Fibroblast of skin of abdomen (primary cell): ENCODE measurements around the gene ZBTB5.
"Not testable (repeated sequence)": the region's sequence is repeated elsewhere in the genome, so short reads cannot be mapped to it uniquely, and the experiment has no call there.

ENCODE experiments used
- DNase-seq: peaks from one replicate; pipeline ENCODE4 v3.0.0-alpha.2; 2013

The ZBTB5 gene

DNA sequence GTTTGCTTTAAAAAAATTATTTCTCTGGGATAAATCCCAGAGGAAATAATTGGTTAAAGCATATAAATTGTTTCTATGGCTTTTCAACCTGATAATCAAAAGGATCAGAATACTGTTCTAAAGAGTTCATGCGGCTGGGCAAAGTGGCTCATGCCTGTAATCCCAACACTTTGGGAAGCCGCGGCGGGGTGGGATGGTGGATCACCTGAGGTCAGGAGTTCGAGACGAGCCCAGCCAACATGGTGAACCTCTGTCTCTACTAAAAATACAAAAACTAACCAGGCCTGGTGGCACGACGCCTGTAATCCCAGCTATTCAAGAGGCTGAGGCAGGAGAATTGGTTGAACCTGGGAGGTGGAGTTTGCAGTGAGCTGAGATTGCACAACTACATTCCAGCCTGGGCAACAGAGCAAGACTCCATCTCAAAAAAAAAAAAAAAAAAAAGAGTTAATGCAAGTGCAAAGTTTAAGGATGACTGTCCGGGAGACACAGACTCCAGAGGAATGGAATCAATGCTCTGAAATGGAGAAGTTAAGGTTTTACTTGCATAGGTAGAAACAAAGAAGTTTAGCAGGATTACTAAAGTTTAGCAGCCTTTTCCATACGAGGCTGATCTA is 59.4 kb downstream of the ZBTB5 start:
- no peak for DNase-seq

DNA sequence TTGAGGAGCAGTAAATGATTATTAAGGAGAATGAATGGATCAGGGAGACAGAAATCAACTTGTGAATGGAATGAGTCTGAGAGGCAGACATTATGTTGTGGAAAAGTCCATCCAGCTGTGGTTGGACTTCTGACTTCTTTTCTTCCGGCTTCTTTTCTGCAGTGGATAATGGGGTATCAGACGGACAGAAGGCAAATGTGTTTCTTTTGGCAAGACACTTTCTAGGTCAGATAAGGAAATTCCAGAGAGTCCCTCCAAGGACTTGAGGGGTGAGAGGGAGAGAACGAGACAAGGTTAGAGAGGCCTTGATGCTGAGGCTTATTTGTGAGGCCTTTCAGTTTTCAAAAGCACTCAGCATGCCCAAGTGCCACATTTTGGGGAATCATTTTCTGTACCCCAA is 59.9 kb downstream of the ZBTB5 start:
- no peak for DNase-seq

DNA sequence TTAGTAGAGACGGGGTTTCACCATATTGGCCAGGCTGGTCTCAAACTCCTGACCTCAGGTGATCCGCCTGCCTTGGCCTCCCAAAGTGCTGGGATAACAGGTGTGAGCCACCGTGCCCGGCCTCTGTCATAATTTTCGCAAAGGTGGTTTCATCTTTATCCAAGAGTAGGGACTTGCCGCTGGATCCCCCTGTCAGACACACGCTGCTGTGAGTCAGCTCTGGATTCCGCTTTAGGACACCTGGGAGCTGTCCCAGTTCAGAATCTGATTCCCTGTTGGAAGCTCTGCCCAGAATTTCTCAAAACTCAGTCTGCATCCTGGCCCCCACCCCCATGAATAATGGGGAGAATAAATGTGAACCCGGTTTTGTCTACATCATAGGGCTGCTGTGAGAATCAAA is 60.7 kb downstream of the ZBTB5 start:
- DNase-seq, result no peak

DNA sequence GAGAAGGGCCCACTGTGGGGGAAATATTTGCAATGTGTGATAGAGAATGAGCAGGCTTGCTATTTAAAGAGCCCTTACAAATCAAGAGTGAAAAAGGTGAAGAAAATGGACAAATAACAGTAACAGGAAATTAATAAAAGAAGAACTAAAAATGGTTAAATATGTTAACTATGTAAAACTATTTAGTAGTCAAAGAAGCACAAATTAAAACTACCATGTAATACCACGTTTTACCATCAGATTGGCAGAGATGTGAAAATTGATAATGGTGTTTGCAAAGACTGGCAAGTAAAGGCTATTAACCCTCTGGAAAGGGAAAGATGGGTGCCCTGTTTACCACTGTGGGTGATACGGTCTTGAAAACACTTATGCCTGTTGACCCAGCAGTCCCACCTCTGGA is 65.9 kb downstream of the ZBTB5 start:
- no peak for DNase-seq

DNA sequence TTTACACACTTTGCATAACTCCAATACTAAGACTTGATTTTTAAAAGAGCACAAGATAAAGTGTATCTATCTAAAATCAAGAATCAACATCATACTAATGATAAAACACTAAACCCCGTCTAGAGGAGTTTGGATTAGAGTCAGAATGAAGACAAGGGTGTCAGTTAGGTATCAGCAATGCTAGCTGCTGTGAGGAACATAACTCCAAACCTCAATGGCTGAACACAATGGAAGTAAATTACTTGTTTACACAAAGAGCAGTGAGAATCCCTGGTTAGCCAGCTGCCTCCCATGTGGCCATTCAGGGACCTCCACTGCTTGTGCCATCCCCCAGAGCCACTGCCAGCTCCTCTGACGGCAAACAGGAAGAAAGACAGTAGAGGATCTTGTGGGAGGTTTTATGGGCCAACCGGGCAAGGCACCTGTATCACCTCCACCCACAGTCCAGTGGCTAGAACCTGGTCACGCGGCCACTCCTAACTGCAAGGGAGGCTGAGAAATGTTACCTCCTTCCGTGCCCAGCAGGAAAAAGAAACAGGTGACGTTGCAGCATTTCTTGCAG is 66.7 kb downstream of the ZBTB5 start:
- DNase-seq, result no peak

DNA sequence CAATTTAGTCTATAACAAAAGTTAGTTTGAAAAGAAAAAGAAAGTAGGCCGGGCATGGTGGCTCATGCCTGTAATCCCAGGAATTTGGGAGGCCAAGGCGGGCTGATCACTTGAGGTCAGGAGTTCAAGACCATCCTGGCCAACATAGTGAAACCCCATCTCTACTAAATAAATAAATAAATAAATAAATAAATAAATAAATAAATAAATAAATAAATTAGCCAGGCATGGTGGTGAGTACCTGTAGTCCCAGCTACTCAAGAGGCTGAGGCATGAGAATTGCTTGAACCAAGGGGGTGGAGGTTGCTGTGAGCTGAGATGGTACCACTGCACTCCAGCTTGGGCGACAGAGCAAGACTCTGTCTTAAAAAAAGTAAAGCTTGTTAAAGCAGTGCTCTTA is 67.3 kb downstream of the ZBTB5 start:
- DNase-seq, result not testable (repeated sequence)

DNA sequence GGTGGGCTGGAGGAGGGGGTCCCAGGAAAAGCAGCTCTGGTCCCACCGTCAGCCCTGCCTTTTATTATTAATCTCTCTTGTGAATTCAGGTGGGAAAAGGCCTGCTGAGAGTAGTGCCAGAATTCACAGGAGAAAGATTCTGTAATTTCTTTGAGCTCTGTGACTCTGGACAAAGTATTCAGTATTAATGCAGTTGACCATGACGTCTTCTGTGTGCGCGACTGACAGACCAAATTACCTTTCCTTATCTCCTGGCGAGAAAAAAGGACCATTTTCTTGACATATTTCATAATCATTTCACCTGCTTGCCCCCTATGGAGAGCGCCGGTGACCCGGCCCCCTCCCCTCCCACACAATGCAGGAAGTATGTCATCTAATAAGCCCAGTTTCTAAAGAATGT is 69.6 kb downstream of the ZBTB5 start:
- DNase-seq, result no peak

DNA sequence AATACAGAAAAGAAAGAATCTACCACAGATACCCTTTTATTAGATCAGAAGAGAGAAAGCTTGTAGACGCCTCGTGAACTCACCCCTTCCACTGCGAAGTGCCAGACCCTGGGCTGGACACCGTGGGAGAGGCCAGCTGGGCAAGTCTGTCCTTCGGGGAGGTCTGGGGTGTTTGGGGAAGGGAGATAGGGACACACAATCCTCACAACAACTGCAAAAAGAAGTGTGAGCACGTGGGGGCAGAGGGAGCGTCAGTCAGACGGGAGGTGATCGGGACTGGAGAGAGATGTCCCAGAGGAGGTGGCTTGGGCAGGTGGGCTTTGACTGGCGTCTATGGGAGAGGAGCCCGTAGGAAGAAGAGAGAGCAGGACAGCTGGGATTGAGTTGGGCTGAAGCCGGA is 70.0 kb downstream of the ZBTB5 start:
- no peak for DNase-seq

DNA sequence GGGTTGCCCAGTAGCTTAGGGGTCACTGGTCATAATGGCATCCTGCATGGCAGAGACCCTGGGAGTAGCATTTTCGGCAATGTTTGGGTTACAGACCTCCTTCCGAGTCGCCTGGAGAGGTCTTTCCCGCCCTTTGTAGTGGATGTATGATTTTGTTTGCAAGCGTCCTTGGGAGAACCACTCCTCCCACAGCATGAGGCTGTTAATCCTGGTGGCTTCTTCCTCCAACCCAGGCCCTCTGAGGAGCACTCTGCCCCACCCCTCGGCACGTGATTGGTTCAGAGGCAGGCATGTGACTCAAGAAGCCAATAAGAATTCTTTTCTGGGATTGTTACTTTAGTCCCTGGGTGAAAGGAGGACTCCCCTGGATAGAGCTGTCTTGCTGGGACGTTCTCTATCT is 73.0 kb downstream of the ZBTB5 start:
- DNase-seq, result no peak

DNA sequence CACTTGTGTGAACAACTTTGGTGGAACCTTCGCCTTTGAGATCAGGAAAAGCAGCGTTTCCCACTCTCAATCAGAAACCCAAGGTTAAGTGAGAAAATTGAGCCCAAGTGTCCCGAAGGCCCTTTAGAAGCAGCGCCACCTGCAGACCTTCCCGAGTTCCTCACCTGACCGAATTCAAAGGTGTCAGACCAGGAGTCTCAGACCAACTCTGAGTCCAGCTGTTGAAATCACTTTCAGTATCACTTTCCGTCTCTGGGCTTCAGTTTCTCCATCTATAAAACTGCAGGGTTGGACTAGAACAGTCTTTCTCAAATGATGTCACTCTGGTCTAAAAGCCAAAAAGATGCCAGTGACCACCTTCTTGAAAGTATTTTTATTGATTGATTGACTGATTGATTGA is 74.5 kb downstream of the ZBTB5 start:
- DNase-seq, result no peak
